GM12864 (cell line): ENCODE measurements around the gene ENG.
"Not testable (repeated sequence)": the region's sequence is repeated elsewhere in the genome, so short reads cannot be mapped to it uniquely, and the experiment has no call there.

Source experiments
- DNase-seq: peaks from one replicate; pipeline ENCODE4 v3.0.0-alpha.2; 2011; ENCODE audit warnings: low read depth
- H3K4me3 ChIP-seq: 2 replicates; pipeline ENCODE4 v1.5.1; 2011; ENCODE audit warnings: mild to moderate bottlenecking, low read depth, low read length, control low read depth
- CTCF ChIP-seq: IDR thresholded peaks from 2 replicates; pipeline ENCODE4 v1.5.1; 2011; ENCODE audit warnings: low read depth, mild to moderate bottlenecking, moderate library complexity, low read length, control low read depth, inconsistent platforms; ENCODE audit errors: missing control alignments

ENG gene

GRCh38 chr9:127781806-127782205, 72.7 kb downstream of the ENG start:
- no peak for DNase-seq
- TF ChIP-seq CTCF, result no peak

GRCh38 chr9:127780909-127781308, 73.5 kb downstream of the ENG start:
- DNase-seq, result not testable (repeated sequence)

More at GRCh38 chr9:127781806-127782205, 72.7 kb downstream of the ENG start:
- H3K4me3 ChIP-seq, result no peak overlapping the region

GRCh38 chr9:127780126-127780885, 74.2 kb downstream of the ENG start:
- no peak overlapping the region for H3K4me3 ChIP-seq
- TF ChIP-seq CTCF, result no peak
- no peak for DNase-seq

More at GRCh38 chr9:127780909-127781308, 73.5 kb downstream of the ENG start:
- H3K4me3 ChIP-seq, result not testable (repeated sequence)

- H3K4me3 ChIP-seq, result peak overlapping the region; percentile 72
- no peak for TF ChIP-seq CTCF
- DNase-seq, result peak; percentile 82
These were observed 75.1 kb downstream of the ENG start for GRCh38 chr9:127779136-127779981.

GRCh38 chr9:127778280-127779135, 76.0 kb downstream of the ENG start, which contains the start of gene SH2D3C:
Gene SH2D3C, minus strand, starts transcription at chr9:127778666. Its CDS starts 39 bp downstream, at chr9:127778627.
- H3K4me3 ChIP-seq, result peak within 1 kb of the TSS; percentile 72
- no peak for DNase-seq
- TF ChIP-seq CTCF, result no peak

- no peak for TF ChIP-seq CTCF
- DNase-seq, result no peak
- peak overlapping the region; percentile 72 for H3K4me3 ChIP-seq
These were observed 77.0 kb downstream of the ENG start for GRCh38 chr9:127777368-127777980.
